Amniotic stem cell (primary cell): Measurements from ENCODE around the gene FAR1.
"Not testable (repeated sequence)": the region's sequence is repeated elsewhere in the genome, so short reads cannot be mapped to it uniquely, and the experiment has no call there.

Experiments used
- DNase-seq: peaks from one replicate; lab custom pipeline; 2025; lab: John Stamatoyannopoulos, UW

FAR1 gene

GRCh38 chr11:13705710-13706109 is 37.2 kb downstream of the FAR1 start:
- no peak for DNase-seq

- DNase-seq, result no peak
These were observed 45.5 kb downstream of the FAR1 start for GRCh38 chr11:13713982-13714381.

GRCh38 chr11:13717331-13717730 is 48.9 kb downstream of the FAR1 start:
- peak; percentile 2 for DNase-seq

- DNase-seq, result no peak
These were observed 49.9 kb downstream of the FAR1 start for GRCh38 chr11:13718394-13718793.

- DNase-seq, result no peak
These were observed 52.5 kb downstream of the FAR1 start for GRCh38 chr11:13720940-13721339.

- DNase-seq, result no peak
These were observed 53.3 kb downstream of the FAR1 start for GRCh38 chr11:13721760-13722159.

- no peak for DNase-seq
These were observed 58.0 kb downstream of the FAR1 start for GRCh38 chr11:13726456-13726855.

- DNase-seq, result no peak
These were observed 59.6 kb downstream of the FAR1 start for GRCh38 chr11:13728076-13728475.

GRCh38 chr11:13734530-13734929 is 66.1 kb downstream of the FAR1 start:
- DNase-seq, result no peak

GRCh38 chr11:13745165-13745564 is 76.7 kb downstream of the FAR1 start:
- DNase-seq, result no peak

GRCh38 chr11:13753316-13753715 is 84.8 kb downstream of the FAR1 start:
- not testable (repeated sequence) for DNase-seq

- no peak for DNase-seq
These were observed 90.6 kb downstream of the FAR1 start for GRCh38 chr11:13759050-13759449.

GRCh38 chr11:13760115-13760514 is 91.6 kb downstream of the FAR1 start:
- DNase-seq, result no peak

- no peak for DNase-seq
These were observed 92.8 kb downstream of the FAR1 start for GRCh38 chr11:13761250-13761649.

GRCh38 chr11:13761716-13762115 is 93.2 kb downstream of the FAR1 start:
- DNase-seq, result no peak

- DNase-seq, result no peak
These were observed 94.2 kb downstream of the FAR1 start for GRCh38 chr11:13762718-13763117.

- no peak for DNase-seq
These were observed 94.9 kb downstream of the FAR1 start for GRCh38 chr11:13763341-13763740.

- DNase-seq, result no peak
These were observed 97.4 kb downstream of the FAR1 start for GRCh38 chr11:13765886-13766285.

GRCh38 chr11:13767471-13767870 is 99.0 kb downstream of the FAR1 start:
- no peak for DNase-seq

- DNase-seq, result no peak
These were observed 100.7 kb downstream of the FAR1 start for GRCh38 chr11:13769188-13769587.

- DNase-seq, result no peak
These were observed 102.7 kb downstream of the FAR1 start for GRCh38 chr11:13771151-13771550.

GRCh38 chr11:13772223-13773046 is 104.0 kb downstream of the FAR1 start:
- DNase-seq, result no peak

GRCh38 chr11:13775471-13775870 is 107.0 kb downstream of the FAR1 start:
- DNase-seq, result no peak
